CD4-positive, alpha-beta T cell treated with Interleukin-15 for 4 hours (primary cell): ENCODE results near the gene THYN1.
A peak's percentile ranks its signal among the peaks of the same experiment; 100 is the strongest.

Experiments used
- DNase-seq: peaks from one replicate; pipeline ENCODE4 v3.0.0-alpha.2; 2020; ENCODE audit warnings: low spot score

The THYN1 gene

GRCh38 chr11:134248910-134249480 lies 4.2 kb downstream of the THYN1 start:
- no peak for DNase-seq

GRCh38 chr11:134246678-134247077 lies 6.5 kb downstream of the THYN1 start:
- no peak for DNase-seq

GRCh38 chr11:134246100-134246499 lies 7.1 kb downstream of the THYN1 start:
- DNase-seq = no peak

- no peak for DNase-seq
Measured at GRCh38 chr11:134245434-134245833, 7.7 kb downstream of the THYN1 start.

GRCh38 chr11:134244593-134244992 lies 8.6 kb downstream of the THYN1 start:
- peak; percentile 21 for DNase-seq

- no peak for DNase-seq
Measured at GRCh38 chr11:134243913-134244312, 9.2 kb downstream of the THYN1 start.

- DNase-seq = no peak
Measured at GRCh38 chr11:134242376-134242775, 10.8 kb downstream of the THYN1 start.

GRCh38 chr11:134240592-134240991 lies 12.6 kb downstream of the THYN1 start:
- DNase-seq = no peak

- DNase-seq = no peak
Measured at GRCh38 chr11:134238956-134239355, 14.2 kb downstream of the THYN1 start.

- DNase-seq = no peak
Measured at GRCh38 chr11:134237557-134237922, 15.6 kb downstream of the THYN1 start.

GRCh38 chr11:134236834-134237556 lies 16.2 kb downstream of the THYN1 start:
- no peak for DNase-seq

GRCh38 chr11:134235399-134235798 lies 17.8 kb downstream of the THYN1 start:
- DNase-seq = no peak

GRCh38 chr11:134233729-134234179 lies 19.4 kb downstream of the THYN1 start:
- DNase-seq = no peak

- no peak for DNase-seq
Measured at GRCh38 chr11:134231958-134232659, 21.0 kb downstream of the THYN1 start.

- DNase-seq = no peak
Measured at GRCh38 chr11:134230339-134230738, 22.8 kb downstream of the THYN1 start.

- no peak for DNase-seq
Measured at GRCh38 chr11:134229126-134229790, 23.9 kb downstream of the THYN1 start.

- peak; percentile 41 for DNase-seq
Measured at GRCh38 chr11:134228625-134229024, 24.5 kb downstream of the THYN1 start.

- no peak for DNase-seq
Measured at GRCh38 chr11:134226806-134227325, 26.3 kb downstream of the THYN1 start.

GRCh38 chr11:134224710-134225664 lies 28.2 kb downstream of the THYN1 start:
- peak; percentile 42 for DNase-seq

GRCh38 chr11:134223836-134224709 lies 29.1 kb downstream of the THYN1 start, which contains the start of the genes NCAPD3 and VPS26B:
Gene NCAPD3 (minus strand): TSS chr11:134223967. CDS start chr11:134223926, 41 bp downstream.
Gene VPS26B (plus strand): TSS chr11:134224671. CDS start chr11:134225123, 452 bp downstream.
- DNase-seq = peak; percentile 94
